HG03342 (cell line): ENCODE results near the gene RFX7.
"Not testable (repeated sequence)": the region's sequence is repeated elsewhere in the genome, so short reads cannot be mapped to it uniquely, and the experiment has no call there.

Source experiments
- ATAC-seq: cut with Tn5 transposase; IDR thresholded peaks from one replicate; pipeline ENCODE4 v1.9.1; 2021; ENCODE audit warnings: mild to moderate bottlenecking, moderate library complexity; ENCODE audit not compliant: unreplicated experiment

Gene RFX7

DNA sequence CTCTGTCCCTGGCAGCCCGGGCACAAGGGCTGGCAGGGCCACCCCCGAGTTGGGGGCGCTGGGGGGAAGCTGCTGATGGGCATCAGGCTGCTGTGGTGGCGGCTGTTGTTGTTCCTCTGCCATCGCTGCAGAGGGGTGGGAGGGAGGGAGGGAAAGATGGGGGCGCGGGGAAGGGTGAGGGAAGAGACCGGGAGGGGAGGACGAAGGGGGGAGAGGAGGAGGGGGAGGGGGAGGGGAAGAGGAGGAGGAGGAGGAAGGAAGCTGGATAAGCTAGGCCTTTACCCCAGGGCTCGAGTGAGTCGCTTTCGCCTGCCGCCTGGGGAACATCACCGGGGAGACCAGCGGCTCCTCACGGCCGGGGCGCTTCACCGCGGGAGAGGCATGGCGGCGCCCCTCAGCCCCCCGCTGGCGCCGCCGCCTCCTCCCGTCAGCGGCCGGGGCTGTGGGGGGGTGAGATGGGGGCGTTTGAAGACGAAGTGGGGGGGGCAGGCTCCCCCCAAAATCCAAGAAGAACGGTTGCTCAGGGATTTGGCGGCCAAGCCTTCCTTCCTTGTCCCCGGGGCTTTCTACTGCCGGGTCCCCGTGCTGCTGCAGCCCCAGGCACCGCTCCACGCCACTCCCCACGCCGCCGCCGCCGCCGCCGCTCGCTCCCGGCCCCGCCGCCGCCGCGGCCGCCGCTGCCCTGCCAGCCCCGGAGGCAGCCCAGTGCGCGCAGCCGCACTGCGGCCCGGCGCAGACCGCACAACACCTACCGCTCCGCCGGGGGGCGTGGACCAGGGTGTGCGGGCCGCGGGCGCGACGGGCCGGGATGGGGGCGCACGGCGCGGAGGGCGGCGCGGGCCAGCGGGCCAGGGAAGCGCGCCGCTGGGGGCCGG is at the start of gene RFX7:
RFX7 (minus strand) TSS at position 717 of the 875 bp plus-strand sequence; CDS start at position 123, 594 bp downstream.
- no peak for ATAC-seq

GRCh38 chr15:56292546-56293316 is 49.1 kb upstream of the RFX7 start:
- no peak for ATAC-seq

DNA sequence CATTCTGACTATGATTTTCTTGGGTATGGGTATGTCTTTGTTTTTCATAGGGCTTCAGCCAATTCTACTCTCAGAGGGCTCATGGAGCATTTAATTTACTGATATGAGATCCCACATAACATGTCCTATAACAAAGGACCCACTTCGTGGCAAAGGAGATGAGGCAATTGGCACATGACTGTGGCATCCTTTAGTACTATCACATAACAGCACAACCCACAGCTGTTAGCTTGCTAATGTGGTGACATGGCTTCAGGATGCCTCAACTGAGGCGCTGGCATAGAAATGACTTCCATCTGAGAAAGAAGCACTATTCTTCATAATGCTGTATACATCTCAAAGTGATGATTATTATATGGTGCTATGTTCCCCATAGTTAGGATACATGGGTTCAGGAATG is 48.1 kb upstream of the RFX7 start:
- ATAC-seq: no peak

GRCh38 chr15:56286213-56286612 is 42.5 kb upstream of the RFX7 start:
- ATAC-seq: no peak

GRCh38 chr15:56281145-56281544 is 37.5 kb upstream of the RFX7 start:
- ATAC-seq: no peak

DNA sequence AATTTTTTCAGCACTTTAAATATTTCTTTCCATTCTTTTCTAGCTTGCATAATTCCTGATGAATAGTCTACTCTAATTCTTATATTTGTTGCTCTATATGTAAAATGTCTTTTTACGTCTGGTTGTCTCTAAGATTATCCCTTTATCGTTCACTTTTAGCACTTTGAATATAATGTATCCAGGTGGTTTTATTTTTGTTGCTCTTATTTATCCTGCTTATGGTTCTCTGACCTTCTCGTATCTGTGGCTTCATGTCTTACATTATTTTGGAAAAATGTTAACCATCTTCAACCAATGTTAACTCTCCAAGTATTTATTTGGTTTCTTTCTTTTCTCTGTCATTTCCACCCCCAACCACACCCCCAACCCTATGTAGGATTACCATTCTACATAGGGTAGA is 30.0 kb upstream of the RFX7 start:
- ATAC-seq: no peak

GRCh38 chr15:56272454-56272853 is 28.8 kb upstream of the RFX7 start:
- no peak for ATAC-seq

DNA sequence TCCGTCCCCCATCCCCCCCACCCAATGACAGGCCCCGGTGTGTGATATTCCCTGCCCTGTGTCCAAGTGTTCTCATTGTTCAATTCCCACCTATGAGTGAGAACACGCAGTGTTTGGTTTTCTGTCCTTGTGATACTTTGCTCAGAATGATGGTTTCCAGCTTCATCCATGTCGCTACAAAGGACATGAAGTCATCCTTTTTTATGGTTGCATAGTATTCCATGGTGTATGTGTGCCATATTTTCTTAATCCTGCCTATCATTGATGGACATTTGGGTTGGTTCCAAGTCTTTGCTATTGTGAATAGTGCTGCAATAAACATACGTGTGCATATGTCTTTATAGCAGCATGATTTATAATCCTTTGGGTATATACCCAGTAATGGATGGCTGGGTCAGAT is 22.8 kb upstream of the RFX7 start:
- ATAC-seq: not testable (repeated sequence)

DNA sequence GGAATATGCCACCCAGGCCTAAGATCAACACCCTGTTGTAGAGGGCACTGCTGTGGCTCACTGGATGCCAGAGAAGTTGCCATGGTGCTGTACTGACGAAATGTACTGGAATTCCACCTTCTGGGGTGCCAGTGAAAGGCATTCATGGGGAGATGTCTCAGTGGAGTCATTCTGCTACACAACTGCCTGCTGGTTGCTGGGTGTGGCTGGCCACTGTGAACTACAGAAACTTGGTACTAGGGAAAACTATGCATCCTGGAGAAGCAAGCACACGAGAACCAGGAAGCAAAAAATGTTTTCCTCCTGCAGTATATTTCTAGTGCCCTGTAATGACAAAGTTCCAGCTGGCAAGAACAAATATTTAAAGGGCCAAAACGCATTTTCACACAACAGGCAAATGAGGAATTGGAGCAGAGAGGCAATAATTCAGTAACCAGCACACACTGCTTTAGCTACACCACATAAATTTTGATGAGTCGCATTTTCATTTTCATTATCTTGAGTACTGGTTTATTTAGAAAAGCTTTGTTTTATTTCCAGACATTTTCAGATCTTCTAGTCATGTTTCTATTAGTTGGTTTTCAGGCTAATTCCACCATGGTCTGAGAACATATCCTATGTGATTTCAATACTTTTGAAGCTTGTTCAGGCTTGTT is 18.3 kb upstream of the RFX7 start:
- no peak for ATAC-seq

DNA sequence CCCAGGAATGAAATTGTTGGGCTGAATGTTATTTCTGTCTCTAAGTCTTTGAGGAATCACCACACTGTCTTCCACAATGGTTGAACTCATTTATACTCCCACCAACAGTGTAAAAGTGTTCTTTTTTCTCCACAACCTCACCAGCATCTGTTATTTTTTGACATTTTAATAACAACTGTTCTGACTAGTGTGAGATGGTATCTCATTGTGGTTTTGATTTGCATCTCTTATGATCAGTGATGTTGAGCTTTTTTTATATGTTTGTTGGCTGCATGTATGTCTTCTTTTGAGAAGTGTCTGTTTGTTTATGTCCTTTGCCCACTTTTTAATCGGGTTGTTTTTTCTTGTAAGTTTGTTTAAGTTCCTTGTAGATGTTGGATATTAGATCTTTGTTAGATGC is 13.6 kb upstream of the RFX7 start:
- ATAC-seq: not testable (repeated sequence)

- no peak for ATAC-seq
Observed at GRCh38 chr15:56254265-56254664, 10.6 kb upstream of the RFX7 start.

DNA sequence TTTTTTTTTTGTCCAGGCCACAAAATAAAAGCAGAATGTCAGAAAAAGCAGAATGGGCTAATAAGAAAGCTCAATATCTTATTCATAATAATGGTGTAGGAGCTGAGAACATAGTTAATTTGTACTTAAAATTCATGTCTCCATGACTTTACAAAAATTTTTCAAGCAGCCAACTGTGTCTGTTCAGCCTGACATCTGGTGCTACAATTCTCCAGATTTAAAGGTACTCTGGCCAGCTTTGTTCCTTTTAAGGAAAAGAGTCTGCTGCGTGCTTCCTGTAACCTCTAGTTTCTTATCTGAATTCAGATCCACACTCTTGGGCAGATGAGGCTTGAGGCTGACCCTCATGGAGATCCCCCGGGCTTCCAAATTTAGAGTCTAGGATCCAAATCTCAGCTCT is 8.7 kb upstream of the RFX7 start:
- ATAC-seq: no peak

DNA sequence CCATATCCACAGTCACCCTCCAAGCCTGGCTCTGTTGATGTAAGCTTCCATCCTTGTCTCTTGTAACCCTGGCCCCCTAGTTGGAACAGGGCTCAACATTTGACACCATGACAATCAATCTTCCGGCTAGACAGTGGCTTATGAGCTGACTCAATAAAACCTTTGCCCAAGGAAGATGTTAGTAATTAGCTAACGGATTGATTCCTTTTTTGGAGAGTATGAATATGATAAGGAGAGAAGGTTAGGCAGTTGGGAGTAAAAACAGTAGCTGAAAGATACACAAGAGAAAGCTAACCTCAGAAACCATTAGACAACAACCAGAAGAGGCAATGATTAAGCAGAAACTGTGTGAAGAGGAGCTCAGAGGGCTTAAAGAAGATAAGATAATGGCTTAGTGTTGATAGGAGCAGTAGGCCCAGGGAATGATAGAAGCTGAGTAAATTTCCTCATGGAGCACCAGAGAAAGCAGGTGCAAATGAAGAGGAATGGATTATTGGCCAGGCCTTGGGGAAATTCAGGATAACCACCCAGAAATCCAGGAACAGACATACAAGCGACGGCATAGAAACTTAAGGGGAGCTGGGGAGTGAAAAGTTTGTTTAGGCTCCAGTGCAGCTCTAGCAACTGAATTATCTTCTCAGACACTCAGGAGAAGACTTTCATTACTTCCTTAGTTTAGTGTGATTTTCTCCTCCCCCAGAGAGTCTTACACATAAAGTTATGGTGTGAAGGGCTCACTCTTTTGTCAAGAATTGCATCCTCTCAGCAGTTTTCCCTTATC is 7.8 kb upstream of the RFX7 start:
- no peak for ATAC-seq

GRCh38 chr15:56250626-56251025 is 6.9 kb upstream of the RFX7 start:
- ATAC-seq: no peak

GRCh38 chr15:56249092-56249491 is 5.4 kb upstream of the RFX7 start:
- ATAC-seq: no peak

DNA sequence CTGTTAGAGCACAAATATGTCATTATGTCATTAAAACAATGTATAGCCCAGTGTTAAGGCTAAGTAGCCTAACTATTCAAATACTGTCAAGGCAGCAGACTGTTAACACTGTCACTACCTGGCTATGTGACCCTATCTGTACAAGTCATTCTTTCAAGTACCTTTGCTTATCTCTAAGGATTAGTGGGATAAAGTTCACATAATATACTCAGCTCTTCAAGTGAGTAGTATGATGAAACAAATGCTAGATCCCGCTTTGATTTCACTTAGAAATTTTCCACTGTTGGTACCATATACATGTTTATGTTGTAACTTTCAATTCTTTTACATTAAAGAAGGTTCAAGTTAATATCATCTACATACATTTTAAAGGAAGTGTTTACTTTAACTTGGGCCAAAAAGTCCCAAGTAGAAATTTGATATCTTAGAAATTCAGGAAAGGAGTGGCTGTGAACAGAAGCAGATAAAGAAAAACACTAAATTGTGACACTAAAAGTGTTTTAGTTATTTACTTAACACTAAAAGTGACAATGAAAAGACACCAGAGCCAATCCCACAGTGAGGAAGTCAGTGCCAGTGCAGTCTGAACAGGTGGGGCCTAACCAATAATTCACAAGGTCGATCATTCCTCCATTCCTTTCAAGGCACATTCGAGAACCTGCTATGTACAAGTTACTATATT is 4.8 kb upstream of the RFX7 start:
- ATAC-seq: no peak

DNA sequence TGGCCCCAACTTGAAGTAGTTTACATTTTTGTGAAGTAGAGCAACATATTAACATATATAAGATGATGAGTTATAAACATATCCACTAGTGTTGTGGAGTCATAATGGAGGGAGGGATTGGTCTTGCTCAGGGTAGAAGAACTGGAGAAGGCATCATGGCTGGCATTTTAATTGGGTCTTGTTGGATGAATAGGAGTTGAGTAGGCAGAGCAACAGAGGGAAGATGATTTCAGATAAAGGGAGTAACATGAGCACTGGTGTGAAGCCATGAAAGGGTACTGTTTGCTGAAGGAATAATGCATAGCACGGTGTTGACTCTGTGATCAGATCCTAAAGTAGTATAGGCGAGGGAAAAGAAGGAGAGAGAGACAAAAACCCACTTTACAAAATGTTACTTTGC is 3.6 kb upstream of the RFX7 start:
- no peak for ATAC-seq

DNA sequence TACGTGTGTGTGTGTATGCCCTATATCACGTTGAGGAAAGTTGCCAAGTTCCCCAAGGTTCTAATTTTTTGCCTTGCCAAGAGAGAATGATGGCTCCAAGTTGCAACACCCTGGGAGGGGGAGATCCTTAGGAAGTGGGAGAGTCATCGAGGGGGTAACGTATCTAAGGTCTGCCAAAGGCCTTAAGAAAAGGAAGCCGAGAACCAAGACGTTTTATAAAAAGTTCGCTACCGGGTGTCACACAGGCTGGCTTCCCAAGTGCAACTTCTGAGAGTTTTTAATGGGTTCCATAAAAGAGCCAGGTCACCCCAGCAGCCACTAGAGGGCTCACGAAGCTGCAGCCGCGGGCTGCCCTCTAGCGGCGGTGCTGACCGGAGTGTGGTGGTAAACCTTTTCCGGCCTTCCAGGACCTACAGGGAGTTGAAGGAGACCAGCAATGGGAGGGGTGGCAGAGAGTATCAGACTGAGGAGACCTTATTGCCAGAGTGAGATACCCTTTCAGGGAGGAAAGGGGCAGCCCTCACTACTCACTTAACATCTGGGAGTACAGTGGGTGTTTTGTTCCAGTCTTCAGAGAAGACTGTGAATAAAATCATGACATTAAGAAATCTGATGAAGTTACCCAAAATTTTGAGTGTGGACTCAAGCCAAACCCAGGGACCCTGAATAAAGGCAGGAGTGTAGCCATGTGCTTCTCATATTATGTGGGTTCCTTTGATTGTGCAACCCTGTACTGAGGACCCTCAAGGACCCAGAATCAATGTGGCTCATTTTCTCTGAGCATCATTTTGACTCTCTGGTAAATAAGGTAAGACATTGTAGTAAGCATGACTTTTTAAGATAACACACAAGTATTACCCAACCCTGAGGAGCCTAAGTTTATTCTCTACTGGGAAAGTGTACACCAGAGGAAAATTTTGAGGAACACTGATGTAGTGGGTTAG is 2.5 kb upstream of the RFX7 start:
- peak; percentile 62 for ATAC-seq
